Fibroblast of villous mesenchyme (primary cell): Measurements from ENCODE around the gene PTPN9. TPM values are rescaled to one million over a fixed set of nuclear protein-coding genes. Genes with fewer than 3 reads are reported as not detected.
"Not testable (repeated sequence)": the region's sequence is repeated elsewhere in the genome, so short reads cannot be mapped to it uniquely, and the experiment has no call there.

Source experiments
- DNase-seq: peaks from one replicate; pipeline ENCODE4 v3.0.0-alpha.2; 2010; ENCODE audit warnings: low read depth
- H3K4me3 ChIP-seq: 2 replicates; pipeline ENCODE4 v1.5.1; 2011; ENCODE audit warnings: low read depth, mild to moderate bottlenecking, low read length
- total RNA-seq: library from RNA; depleted of rRNA; stranded (reverse); fragments of >200 nt; gene quantifications from 2 replicates; pipeline ENCODE4 v1.2.3, GENCODE V29; 2012
- TF ChIP-seq, protein P1 (sequence below): IDR thresholded peaks from 2 replicates; pipeline ENCODE4 v1.5.1; 2012; ENCODE audit warnings: low read depth, mild to moderate bottlenecking, low read length; ENCODE audit not compliant: insufficient read depth

Gene PTPN9
- total RNA-seq, 1 donor = 32.4 TPM

DNA sequence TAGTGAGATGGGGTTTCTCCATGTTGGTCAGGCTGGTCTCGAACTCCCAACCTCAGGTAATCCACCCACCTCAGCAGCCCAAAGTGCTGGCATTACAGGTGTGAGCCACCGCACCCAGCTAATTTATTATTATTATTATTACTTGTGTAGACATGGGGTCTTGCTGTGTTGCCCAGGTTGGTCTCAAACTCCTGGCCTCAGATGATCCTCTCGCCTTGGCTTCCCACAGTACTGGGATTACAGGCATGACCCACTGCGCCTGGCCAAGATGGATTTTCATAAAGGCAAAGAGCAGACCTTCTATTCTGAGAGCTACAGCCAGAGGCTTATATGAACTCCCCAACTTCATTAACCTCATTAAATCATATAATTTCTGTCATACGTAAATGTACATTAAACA lies 17.2 kb downstream of the PTPN9 start:
- TF ChIP-seq, protein P1, sequence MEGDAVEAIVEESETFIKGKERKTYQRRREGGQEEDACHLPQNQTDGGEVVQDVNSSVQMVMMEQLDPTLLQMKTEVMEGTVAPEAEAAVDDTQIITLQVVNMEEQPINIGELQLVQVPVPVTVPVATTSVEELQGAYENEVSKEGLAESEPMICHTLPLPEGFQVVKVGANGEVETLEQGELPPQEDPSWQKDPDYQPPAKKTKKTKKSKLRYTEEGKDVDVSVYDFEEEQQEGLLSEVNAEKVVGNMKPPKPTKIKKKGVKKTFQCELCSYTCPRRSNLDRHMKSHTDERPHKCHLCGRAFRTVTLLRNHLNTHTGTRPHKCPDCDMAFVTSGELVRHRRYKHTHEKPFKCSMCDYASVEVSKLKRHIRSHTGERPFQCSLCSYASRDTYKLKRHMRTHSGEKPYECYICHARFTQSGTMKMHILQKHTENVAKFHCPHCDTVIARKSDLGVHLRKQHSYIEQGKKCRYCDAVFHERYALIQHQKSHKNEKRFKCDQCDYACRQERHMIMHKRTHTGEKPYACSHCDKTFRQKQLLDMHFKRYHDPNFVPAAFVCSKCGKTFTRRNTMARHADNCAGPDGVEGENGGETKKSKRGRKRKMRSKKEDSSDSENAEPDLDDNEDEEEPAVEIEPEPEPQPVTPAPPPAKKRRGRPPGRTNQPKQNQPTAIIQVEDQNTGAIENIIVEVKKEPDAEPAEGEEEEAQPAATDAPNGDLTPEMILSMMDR = no peak

DNA sequence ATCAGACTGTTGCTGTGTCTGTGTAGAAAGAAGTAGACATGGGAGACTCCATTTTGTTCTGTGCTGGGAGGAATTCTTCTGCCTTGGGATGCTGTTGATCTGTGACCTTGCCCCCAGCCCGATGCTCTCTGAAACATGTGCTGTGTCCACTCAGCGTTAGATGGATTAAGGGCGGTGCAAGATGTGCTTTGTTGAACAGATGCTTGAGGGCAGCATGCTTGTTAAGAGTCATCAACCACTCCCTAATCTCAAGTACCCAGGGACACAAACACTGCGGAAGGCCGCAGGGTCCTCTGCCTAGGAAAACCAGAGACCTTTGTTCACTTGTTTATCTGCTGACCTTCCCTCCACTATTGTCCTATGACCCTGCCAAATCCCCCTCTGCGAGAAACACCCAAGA lies 19.8 kb downstream of the PTPN9 start:
- not testable (repeated sequence) for DNase-seq

More for the DNA sequence above, 17.2 kb downstream of the PTPN9 start:
- H3K4me3 ChIP-seq = no peak overlapping the region
- DNase-seq = no peak

DNA sequence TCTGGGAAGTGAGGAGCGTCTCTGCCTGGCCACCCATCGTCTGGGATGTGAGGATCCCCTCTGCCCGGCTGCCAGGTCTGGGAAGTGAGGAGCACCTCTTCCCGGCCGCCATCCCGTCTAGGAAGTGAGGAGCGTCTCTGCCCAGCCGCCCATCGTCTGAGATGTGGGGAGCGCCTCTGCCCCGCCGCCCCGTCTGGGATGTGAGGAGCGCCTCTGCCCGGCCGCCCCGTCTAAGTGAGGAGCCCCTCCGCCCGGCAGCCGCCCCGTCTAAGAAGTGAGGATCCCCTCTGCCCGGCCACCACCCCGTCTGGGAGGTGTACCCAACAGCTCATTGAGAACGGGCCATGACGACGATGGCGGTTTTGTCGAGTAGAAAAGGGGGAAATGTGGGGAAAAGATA lies 20.2 kb downstream of the PTPN9 start:
- DNase-seq, H3K4me3 ChIP-seq: not testable (repeated sequence)

More for the DNA sequence above, 19.8 kb downstream of the PTPN9 start:
- not testable (repeated sequence) for H3K4me3 ChIP-seq

DNA sequence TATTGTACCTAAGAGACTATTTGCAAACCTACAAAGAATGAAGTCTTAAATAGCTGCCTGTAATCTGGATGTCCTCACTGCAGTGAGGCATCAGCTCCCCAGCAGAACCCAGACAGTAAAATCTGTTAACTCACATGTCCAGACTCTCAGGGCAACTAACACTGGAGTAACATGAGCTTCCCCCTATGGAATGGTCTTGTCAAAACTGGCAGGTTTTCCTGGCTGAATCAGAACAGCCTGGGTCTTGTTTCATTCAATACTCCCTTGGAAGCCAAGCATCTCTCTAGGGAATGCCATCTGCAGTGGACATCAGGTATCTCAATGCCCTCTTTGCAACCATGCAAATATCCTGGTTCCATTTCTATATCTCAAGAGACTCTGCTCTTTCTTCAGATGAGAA lies 24.4 kb downstream of the PTPN9 start:
- no peak overlapping the region for H3K4me3 ChIP-seq
- peak; percentile 33 for DNase-seq
- TF ChIP-seq, protein P1 = no peak

DNA sequence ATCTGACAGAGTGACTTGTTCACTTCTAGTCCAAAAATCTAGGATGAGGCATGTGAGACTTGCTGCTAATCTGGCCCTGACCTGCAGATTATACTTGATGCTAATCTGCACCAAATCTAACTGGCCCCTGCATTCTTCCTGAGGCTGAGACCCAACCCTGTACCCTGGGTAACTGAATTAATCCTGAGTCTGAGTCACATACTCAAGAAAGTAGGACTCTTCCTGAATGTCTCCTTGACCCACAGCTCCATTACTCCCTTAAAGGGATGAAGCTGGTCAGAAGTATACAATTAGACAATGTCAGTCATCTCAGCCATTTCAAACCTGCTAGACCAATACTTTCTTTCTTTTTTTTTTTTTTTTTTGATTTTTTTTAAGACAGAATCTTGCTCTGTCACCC lies 25.5 kb downstream of the PTPN9 start:
- no peak for DNase-seq
- TF ChIP-seq, protein P1 = no peak

DNA sequence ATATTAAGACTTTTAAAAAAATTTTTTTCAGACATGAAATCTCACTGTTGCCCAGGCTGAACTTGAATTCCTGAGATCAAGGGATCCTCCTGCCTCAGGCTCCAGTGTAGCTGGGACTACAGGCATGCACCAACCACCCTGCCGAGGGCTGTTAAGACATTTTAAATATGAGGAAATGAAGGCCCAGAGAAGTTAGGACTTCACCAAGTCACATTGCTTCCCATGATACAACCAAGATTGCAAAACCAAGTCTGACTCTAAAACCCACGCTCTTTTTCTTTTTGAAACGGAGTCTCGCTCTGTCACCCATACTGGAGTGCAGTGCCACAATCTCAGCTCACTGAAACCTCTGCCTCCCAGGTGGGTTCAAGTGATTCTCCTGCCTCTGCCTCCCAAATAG lies 28.0 kb downstream of the PTPN9 start:
- no peak overlapping the region for H3K4me3 ChIP-seq
- DNase-seq = no peak
- TF ChIP-seq, protein P1 = no peak

More for the DNA sequence above, 25.5 kb downstream of the PTPN9 start:
- H3K4me3 ChIP-seq = no peak overlapping the region

DNA sequence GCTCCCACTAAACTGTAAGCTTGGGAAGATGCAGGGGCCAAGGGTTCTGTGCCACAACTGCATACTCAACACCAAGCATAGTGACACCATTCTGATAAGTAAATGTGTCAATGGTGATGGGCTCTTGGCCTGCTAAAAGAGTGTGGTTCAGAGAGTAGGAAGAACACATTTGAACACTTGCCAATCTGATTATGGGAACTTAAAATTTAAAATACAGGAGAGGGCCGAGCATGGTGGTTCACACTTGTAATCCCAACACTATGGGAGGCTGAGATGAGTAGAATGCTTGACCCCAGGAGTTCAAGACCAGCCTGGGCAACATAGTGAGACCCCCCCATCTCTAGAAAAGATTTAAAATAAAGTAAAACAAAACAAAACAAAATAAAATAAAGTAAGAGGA lies 34.1 kb downstream of the PTPN9 start:
- TF ChIP-seq, protein P1 = no peak
- DNase-seq = no peak
- H3K4me3 ChIP-seq = no peak overlapping the region

DNA sequence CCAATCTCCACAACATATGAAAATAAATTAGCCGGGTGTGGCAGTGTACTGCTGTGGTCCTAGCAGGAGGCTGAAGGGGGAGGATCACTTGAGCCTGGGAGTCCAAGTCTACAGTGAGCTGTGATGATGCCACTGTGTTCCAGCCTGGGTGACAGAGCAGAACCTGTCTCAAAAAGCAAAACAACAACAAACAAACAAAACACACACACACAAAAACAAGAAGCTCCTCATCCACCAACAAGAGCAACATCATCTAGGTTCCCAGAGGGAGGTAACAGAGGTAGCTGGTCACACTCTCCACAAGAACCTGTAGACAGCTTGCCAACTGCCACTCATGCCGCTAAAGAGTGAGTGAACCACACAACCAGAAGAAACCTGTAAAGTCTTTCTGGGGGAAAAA lies 34.8 kb downstream of the PTPN9 start:
- TF ChIP-seq, protein P1 = no peak
- H3K4me3 ChIP-seq = no peak overlapping the region
- DNase-seq = no peak

DNA sequence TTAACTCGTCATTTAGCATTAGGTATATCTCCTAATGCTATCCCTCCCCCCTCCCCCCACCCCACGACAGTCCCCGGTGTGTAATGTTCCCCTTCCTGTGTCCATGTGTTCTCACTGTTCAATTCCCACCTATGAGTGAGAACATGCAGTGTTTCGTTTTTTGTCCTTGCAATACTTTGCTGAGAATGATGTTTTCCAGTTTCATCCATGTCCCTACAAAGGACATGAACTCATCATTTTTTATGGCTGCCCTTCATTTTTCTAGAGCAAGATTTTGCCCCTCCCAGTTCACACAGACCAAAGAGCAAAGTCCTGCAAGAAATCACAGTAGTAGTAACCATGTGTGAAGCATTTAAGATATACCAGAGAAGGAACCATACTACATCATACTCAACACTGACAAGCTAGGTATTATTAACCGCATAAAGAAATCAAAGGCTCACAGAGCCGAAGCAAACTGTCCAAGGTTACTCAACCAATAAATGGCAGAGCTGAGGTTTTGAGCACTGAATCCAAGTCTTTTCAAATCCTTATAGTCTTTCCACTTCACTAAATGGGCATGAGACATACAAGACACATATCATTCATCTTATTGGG lies 36.1 kb downstream of the PTPN9 start:
- not testable (repeated sequence) for H3K4me3 ChIP-seq
- DNase-seq = peak; percentile 38
